Measurements from ENCODE around the gene GFPT2.

GFPT2 gene

GRCh38 chr5:180378438-180379344 lies 25.6 kb upstream of the GFPT2 start:
- no peak for DNase-seq

- no peak for DNase-seq
These were observed 24.5 kb upstream of the GFPT2 start for GRCh38 chr5:180377556-180378197.

GRCh38 chr5:180376511-180376910 lies 23.4 kb upstream of the GFPT2 start:
- no peak for DNase-seq

DNA sequence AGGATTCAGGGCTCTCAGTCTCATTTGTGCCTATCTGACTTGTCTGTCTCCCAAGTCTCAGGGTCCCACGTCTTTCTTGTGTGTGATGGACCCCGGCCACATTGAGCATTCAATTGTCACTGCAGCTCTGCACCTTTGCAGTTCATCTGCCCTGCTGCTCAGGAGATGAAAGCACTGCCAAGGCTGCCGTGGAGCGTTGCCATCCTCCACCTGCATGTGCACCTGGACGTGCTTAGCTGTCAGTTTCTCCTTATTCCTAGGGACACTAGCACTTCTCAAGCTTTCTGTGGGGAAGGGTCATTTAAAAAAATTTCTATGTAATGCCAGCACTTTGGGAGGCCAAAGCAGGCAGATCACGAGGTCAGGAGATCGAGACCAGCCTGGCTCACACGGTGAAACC lies 22.8 kb upstream of the GFPT2 start:
- no peak for DNase-seq

DNA sequence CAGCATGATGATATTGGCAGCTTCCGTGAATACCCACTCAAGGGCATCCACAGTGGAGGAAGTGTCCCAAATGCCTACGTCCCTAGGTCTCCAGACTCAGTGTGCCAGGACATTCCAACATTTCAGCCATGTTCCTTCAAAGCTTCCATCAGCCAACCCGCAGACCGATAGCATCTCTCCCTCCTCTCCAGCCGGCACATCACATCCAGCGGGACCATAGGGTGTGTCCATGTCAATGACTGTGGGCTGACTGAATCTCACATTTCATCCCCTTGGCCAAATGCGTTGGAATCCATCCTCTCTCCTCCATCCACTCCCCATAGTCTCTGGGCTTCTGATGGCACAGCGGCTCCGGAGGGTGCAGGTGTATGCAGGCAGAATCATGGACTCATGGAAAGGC lies 22.2 kb upstream of the GFPT2 start:
- DNase-seq, result no peak

DNA sequence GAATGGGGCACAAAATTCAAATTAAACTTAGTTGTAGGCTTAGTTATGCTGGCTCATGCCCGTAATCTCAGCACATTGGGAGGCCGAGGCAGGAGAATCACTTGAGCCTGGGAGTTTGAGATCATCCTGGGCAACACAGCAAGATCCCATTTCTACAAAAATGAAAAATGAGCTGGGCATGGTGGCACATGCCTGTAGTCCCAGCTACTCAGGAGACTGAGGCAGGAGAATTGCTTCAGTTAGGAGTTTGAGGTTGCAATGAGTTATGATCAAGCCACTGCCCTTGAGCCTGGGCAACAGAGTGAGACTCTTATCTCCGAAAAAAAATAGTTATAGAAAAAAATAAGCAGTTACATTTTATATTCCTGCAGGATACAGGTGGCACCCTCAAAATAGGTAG lies 20.7 kb upstream of the GFPT2 start:
- no peak for DNase-seq

DNA sequence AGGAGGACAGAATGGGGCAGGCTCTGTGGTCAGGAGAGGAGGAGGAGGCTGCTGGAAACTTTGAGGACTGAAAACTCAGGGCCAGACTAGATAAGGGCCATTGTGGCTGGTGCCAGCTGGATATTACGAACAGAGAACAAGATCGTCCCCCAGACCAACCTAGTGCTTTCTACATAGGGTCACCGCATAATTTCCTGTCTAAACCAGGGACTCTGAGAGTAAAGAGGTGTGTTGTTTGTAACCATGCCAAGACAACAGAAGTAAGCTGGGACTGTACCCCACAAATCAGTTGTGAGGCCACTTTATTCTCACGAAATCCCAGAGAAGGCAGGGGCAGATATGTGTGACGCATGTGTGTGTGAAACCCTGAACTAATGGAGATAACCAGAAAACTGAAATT lies 20.3 kb upstream of the GFPT2 start:
- no peak for DNase-seq

DNA sequence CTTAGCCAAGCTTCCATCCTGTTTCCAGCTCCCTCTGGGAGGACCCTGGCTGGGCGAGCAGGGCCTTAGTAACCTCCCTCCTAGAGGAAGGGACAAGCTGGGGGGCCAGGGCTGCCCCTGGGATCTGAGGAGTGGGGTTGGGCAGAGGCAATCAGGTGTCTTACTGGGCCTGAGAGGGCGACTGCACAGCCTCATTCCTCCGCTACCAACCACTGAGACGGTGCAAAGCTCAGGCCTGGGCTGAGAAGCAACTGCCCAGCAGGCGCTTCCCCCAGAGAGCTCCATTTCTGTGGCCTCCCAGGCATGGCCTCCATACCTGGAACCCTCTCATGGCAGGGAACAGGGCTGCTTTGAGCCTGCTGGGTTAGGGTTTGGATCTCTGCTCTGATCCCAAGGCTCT lies 18.8 kb upstream of the GFPT2 start:
- DNase-seq, result no peak

DNA sequence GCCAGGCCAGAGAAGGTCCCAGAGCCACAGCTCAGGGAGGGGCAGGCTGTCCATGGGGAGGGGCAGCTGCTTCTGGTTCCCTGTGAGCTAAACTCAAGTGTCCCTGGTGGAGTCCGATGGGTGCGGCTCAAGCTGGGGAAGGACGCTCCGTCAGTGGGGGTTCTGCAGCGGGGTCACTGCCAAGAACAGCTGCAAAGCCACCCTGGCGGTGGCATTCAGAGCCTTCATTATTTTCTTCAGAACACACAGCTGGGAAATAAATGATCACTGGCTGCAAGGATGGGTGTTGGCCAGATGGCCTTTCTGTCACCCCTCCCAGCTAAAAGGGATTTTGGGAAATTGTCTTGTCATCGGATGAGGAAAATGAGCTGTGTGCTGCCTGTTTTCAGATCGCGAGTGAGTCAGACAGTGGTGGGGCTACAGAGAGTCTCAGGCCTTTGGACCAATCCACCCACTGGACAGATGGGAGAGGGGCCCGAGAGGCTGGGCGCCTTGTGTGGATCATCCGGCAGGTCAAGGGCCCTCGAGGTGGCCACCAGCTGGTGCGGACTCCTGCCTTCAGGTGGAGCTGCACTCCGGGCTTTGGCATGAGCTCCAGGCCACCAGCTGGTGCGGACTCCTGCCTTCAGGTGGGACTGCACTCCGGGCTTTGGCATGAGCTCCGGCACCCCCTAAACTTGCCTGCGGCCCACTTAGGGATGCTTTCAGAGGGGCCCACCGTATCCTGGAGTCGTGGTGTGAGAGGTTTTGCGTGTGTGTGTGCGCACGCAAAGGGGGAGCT lies 17.9 kb upstream of the GFPT2 start:
- no peak for DNase-seq

DNA sequence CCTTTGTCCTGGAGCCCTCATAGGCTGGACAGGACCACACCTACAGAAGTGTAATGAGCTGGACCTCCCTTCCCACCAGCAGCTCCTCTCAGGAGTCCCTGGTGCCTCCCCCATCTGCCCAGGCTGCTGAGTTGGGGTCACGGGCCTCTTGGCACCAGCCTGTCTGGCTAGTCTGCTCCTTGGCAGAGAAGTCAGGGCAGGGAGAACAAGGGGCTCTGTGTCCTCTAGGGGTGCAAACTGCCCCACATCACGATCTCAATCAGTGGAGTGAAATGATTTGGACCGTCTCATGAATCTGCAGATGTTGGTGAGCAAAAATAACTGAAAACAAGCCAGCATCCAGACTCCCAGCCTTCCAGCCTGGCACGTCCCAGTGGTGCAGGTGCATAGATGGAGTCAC lies 14.9 kb upstream of the GFPT2 start:
- DNase-seq, result no peak

GRCh38 chr5:180367300-180367699 lies 14.2 kb upstream of the GFPT2 start:
- DNase-seq, result no peak

DNA sequence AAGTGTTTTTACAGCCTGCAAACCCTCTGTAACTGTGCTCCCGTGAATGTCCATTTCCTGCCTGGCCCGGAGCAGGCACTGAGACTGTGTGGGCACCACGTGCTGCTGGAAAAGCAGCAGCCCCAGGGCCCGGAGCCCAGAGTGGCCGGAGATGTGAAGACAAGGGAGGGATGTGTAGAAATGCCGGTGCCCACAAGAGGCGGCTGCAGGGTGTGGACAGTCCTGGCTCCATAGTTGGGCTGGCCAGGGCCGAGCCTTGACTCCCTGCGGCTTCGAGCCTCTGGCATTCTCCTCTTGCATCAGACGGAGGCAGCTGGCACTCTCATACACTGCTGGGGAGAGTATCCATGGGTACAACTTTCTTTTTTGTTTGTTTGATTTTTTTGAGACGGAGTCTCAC lies 13.2 kb upstream of the GFPT2 start:
- no peak for DNase-seq

DNA sequence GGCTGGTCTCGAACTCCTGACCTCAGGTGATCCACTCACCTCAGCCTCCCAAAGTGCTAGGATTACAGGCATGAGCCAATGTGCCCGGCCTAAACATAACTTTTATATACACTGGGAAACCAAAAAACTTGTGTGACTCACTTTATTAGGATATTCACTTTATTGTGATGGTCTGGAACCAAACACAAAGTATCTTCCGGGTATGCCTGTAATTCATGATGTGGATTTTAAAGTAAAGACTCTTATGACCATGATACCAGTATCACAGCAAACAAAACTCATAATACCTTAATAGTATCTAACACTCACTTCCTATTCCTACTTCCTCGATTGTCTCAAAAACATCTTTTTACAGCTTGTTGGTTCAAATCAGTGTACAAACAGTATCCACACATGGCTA lies 12.7 kb upstream of the GFPT2 start:
- DNase-seq, result no peak

DNA sequence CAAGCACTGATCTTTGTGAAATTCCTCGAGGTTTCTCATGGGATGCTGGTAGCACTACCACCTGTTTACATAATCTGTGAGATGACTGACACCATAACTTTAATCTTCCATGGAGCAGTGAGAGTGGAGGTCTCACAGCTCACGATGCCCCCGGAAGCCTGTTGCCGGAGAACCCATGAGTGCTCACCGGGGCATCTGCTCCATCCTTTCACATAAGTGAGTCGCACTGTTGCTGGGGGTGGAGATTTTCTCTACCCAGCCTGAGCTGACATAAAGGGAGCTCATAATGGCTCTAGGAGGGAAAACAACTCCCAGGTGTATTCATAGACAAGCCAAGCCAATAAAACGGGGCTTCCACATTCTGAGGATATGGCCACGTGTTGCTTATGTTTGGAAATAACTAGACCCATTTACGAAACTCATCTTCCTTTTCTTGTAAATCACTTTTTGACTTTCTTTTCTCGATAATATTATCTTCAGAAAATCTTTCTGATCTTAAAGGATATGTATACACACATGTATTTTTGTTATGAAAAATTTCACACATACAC lies 11.2 kb upstream of the GFPT2 start:
- DNase-seq, result no peak

GRCh38 chr5:180360078-180360957 lies 7.2 kb upstream of the GFPT2 start:
- DNase-seq, result no peak

- DNase-seq, result no peak
These were observed 5.6 kb upstream of the GFPT2 start for GRCh38 chr5:180358694-180359093.

GRCh38 chr5:180358179-180358578 lies 5.0 kb upstream of the GFPT2 start:
- DNase-seq, result no peak

DNA sequence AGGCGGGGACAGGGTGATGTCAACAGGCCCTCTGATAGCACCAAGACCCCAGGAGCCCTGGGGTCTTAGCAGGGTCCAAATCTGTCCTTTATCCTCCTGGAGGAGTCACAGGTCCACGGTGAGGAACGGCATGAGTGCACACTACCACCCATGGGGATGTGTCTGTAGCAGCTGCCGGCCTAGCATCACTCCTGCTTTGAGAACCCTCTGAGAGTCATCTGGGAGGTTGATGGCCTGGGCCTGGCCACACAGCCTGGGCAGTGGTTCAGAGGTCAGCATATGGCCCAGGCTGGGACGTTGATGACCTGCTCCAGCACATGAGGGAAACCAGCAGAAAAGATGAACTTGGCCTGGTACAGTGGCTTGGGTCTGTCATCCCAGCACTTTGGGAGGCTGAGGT lies 1.8 kb upstream of the GFPT2 start:
- DNase-seq, result no peak

GRCh38 chr5:180353980-180354452 lies 880 bp upstream of the GFPT2 start:
- DNase-seq, result no peak

- DNase-seq, result no peak
These were observed 754 bp downstream of the GFPT2 start for GRCh38 chr5:180352116-180353047.
